PC-3 (cell line): Measurements from ENCODE around the gene WHRN.

ENCODE experiments used
- EZH2 ChIP-seq: fragments of 300-600 bp; sonication (generic); IDR thresholded peaks from one replicate; pipeline ENCODE4 v1.6.1; 2017; ENCODE audit warnings: antibody characterized with exemption, mild to moderate bottlenecking, low read length; ENCODE audit not compliant: unreplicated experiment
- EZH2phosphoT487 ChIP-seq: fragments of 300-600 bp; sonication (generic); IDR thresholded peaks from 2 replicates; pipeline ENCODE4 v1.6.1; 2018; ENCODE audit warnings: mild to moderate bottlenecking, antibody characterized with exemption, low read length, borderline replicate concordance
- TF ChIP-seq, protein P1 (sequence below): fragments of 300-600 bp; sonication (generic); conservative IDR thresholded peaks from 2 replicates; pipeline ENCODE4 v1.5.1; 2017; ENCODE audit warnings: antibody characterized with exemption, low read depth, mild to moderate bottlenecking, low read length

DNA sequence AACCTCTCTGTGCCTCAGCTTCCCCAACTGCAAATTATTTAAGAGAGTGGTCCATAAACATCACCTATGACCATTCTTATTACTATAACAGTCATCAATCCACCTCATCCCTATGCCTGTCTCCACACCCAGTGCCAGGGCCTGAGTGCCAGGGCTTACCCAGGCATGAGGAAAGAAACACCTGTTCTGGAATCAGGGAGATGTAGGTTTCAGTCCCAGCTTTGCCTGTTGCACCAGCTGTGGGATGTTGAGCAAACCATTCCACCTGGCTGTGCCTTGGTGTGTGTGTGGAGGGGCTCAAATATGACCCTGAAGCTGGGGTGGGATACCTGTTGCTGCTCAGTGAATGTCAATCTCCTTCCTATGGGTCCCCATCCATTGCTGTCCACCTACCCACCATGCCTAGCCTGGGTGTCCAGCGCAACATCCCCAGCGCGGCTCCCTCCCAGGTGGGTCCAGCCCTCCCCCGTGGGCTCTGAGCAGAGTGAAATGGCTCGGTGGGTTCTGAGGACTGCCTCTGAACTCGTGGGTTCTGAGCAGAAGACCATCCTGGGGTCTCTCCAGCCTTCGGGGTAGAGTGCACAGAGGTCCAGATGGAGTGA is 133.8 kb downstream of the WHRN start:
- TF ChIP-seq, protein P1, sequence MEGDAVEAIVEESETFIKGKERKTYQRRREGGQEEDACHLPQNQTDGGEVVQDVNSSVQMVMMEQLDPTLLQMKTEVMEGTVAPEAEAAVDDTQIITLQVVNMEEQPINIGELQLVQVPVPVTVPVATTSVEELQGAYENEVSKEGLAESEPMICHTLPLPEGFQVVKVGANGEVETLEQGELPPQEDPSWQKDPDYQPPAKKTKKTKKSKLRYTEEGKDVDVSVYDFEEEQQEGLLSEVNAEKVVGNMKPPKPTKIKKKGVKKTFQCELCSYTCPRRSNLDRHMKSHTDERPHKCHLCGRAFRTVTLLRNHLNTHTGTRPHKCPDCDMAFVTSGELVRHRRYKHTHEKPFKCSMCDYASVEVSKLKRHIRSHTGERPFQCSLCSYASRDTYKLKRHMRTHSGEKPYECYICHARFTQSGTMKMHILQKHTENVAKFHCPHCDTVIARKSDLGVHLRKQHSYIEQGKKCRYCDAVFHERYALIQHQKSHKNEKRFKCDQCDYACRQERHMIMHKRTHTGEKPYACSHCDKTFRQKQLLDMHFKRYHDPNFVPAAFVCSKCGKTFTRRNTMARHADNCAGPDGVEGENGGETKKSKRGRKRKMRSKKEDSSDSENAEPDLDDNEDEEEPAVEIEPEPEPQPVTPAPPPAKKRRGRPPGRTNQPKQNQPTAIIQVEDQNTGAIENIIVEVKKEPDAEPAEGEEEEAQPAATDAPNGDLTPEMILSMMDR: no peak
- TF ChIP-seq EZH2 (no peak), EZH2phosphoT487 (no peak)
